HG02610 (cell line): ENCODE results near the gene IL15.
"Not testable (repeated sequence)": the region's sequence is repeated elsewhere in the genome, so short reads cannot be mapped to it uniquely, and the experiment has no call there.

Source experiments
- ATAC-seq: cut with Tn5 transposase; IDR thresholded peaks from one replicate; pipeline ENCODE4 v1.9.1; 2021; ENCODE audit warnings: mild to moderate bottlenecking, moderate library complexity; ENCODE audit not compliant: unreplicated experiment

Gene IL15

GRCh38 chr4:141697116-141697515, 60.7 kb downstream of the IL15 start:
- ATAC-seq, result no peak

- ATAC-seq, result no peak
Measured at GRCh38 chr4:141702472-141703182, 66.2 kb downstream of the IL15 start.

DNA sequence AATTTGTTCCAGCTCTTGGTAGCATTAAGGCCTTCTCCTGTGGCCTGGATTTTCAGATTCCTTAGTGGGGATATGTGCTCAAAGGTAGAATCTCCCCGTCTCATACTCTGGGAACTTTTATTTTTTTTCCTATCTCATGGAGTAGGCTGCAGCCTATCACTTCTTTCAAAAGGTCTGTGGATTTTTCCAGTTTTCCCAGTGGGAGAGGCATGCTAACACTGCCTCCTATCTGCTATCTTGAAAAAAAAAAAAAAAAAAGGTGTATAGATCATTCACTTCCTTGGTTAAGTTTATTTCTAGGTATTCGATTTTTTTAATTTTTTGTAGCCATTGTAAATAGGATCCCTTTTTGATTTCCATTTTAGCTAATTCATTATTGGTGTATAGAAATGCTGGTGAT, 67.1 kb downstream of the IL15 start:
- ATAC-seq, result no peak

DNA sequence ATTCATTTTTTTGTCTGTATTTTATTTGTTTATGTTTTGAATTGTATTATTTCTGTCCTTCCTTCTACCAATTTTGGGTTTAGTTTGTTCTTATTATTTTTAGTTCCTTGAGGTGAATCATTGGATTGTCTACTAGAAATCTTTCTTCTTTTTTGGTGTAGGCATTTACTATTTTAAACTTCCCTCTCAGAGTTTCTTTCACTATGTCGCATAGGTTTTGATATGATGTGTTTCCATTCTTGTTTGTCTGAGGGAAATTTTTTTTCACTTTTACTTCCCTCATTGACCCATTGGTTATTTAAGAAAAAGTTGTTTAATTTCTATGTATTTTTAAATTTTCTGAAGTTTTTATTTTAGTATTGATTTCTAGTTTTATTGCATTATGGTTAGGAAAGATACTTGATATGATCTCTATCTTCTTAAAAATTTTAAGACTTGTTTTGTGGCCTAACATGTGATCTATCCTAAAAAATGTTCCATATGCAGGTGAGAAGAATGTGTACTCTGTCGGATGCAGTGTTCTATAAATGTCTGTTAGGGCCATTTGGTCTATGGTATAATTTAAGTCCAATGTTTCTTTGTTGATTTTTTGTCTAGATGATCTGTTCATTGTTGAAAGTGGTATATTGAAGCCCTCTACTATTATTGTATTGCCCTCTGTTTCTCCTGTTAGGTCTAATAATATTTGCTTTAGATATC, 68.8 kb downstream of the IL15 start:
- peak; percentile 77 for ATAC-seq

GRCh38 chr4:141705747-141706377, 69.5 kb downstream of the IL15 start:
- peak; percentile 67 for ATAC-seq

- ATAC-seq, result no peak
Measured at GRCh38 chr4:141706445-141706844, 70.1 kb downstream of the IL15 start.

DNA sequence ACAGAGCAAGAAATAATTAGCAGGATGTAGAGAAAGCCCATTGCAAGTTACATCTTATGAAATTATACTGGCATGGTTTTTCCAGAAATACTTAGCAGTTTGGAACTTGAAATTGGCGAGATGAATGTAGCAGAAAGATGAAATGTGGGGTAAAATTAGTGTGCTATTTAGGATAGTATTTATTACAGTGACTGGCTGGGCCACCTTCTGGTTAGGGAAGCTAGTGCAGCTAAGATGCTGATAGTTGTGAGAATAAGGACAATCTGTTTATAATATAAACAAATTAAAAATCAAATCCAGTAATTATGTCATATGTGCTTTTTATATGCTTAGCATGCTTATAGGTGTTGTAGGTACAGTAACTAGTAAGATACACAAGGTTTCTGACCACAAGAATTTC, 74.8 kb downstream of the IL15 start:
- ATAC-seq, result no peak

DNA sequence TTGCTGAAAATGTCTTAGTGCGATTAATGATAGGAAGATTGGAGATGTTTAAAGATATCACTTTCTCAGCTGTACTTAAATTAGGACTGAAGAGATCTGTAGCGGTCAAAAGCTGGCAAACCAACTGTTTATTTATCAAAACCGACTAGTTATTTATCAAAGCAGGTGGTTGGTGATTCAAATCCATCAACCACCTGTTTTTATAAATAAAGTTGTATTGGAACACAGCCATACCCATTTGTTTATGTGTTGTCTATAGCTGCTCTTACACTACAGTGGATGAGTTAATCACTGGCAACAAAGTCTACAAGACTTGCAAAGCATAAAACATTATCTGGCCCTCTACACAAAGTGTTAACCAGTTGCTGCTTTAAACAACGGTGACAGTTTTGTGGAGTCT, 76.8 kb downstream of the IL15 start:
- no peak for ATAC-seq

DNA sequence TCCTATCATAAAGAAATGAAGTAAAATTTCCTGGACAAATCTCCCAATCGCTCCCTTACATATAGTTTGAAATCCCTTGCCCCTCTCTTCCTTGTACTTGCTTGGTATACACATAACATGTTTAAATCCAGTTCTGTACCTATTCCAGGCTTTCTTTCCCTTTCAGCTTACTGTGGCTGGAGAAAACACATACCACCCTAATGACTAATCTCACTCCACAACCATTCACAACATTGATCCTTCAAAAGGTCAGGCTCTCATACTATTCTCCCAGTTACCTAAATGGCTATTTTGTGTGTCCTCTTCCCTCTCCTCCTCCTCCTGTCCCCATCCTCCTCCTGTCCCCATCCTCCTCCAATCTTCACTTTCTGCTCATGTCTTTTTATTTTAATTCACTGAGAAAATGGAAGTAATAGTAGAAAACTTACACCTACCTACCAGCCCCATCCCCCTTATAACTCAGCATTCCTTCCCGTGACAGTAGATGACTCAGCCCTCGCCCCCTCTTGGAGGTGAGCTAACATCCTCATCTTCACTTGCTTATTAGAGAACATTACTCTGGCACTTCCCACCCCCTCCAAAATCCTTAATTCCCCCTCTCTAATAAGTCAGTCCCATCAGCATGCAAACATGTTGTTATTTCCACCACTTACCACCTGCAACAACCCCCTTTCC, 77.5 kb downstream of the IL15 start:
- no peak for ATAC-seq

GRCh38 chr4:141719585-141719984, 83.2 kb downstream of the IL15 start:
- no peak for ATAC-seq

DNA sequence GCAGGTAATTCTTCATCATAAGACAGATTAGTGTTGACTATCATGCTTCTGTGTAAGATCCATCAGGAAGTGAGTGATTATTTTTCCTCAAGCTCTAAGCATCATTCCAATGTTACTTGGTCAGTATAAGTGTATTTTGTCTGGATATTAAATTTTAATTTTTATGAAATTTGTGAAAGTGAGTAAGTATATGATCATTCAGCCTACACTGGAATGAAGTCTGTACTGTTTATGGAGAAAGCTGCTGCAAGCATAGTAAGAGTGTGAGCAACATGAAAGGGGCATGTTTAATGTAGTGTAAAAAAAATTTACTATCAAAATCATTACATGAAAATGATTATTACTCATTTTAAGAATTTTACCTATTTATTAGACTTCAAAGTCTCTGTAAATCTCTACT, 84.8 kb downstream of the IL15 start:
- ATAC-seq, result no peak

DNA sequence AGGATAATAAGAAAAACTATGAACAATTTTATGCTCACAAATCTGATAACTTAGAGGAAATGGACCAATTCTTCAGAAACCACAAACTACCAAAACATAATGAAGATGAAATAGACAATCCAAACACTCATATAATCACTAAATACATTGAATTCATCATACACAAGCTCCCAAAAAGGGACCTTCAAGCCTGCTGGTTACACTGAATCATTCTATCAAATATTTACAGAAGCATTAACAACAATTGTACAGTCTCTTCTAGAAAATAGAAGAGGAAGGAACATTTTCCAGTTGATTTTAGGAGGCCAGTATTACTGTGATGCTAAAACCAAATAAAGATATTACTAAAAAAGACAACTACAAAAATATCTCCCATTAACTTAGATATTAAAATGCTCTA, 88.3 kb downstream of the IL15 start:
- ATAC-seq, result no peak

GRCh38 chr4:141727420-141727819, 91.0 kb downstream of the IL15 start:
- ATAC-seq, result no peak

DNA sequence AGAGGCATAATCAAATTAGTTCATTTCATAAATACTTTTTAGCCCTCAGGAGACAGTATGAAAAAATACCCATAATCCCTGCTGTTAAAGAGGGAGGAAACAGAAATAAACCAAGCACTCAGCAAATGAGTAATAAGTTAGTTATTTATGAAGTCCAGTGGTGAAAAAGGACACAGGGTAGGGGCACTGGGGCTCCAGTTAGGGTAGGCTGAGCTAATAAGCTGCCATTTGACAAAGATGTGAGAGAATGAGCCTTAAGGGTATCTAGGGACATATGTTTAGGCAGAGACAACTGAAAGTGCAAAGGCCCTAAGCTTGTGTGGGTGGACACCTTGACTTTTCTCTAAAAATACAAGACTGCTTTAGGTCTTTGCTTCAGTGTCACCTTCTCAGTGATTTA, 94.4 kb downstream of the IL15 start:
- no peak for ATAC-seq

DNA sequence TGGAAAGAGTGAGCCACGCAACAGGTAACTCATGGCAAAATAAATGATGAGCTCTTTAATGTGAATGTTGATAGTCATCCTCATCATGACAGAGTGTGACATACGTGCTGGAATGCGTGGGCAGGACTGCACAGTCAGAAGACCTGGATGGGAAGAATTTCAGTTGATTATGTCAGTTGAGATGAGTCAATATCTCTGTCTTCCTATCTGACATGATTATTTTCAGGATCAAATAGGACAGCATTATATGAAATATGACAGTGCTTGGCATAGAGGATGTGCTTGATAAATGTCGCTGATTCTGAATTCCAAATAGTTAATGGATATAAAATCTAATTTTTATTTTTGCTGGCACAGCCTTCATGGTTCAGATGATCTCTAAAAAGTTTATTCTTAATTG, 95.1 kb downstream of the IL15 start:
- ATAC-seq, result no peak

- no peak for ATAC-seq
Measured at GRCh38 chr4:141739636-141740035, 103.3 kb downstream of the IL15 start.

- ATAC-seq, result no peak
Measured at GRCh38 chr4:141746026-141746425, 109.6 kb downstream of the IL15 start.

- ATAC-seq, result not testable (repeated sequence)
Measured at GRCh38 chr4:141751806-141752205, 115.4 kb downstream of the IL15 start.

DNA sequence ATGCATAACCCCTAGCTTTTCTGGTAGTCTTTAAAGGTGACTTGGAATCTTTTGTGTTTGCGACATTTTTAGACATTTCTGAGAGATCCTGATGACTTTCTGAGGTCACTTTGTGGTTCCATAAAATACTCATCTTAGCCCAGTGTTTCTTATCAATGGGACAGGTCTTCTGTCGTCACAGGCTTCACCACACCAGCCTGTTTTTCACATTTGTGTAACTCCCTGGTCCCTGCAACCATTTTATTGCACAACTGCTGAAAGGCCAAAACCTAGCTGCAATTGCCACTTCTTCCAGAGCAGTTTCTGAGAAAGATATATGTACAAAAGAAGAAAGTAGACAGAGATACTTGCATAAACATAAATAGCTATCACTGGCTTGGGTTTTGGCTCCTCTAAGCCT, 120.9 kb downstream of the IL15 start:
- no peak for ATAC-seq

DNA sequence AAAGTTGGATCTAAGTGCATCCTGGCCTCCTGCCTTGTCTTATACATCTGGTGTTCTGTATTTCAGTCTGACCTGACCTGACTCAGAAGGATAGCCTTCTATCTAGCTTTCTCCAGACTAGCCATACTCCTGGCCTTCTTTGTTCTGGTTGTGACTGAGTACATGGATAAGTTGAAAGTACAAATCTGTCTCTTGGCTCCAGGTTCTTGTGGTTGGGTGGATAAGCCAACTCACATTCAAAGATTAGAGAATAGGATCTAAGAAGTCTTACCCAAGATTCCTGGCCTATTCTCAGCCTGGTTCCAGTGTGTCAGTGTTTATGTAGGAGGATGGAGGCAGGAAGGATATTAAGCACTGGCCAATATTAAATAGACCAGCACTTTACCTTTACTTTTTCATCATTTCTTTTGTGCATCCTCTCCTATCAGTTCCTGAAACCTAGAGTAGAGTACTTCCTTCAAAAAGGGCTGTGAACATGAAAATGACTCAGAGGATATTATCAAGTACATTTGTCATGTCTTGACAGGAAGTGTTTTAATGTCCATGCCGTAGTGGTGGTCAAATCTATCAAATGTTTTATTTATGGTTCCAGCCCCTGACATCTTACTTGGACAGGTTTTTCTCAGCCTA, 123.5 kb downstream of the IL15 start:
- ATAC-seq, result no peak

GRCh38 chr4:141761926-141762325, 125.5 kb downstream of the IL15 start:
- ATAC-seq, result no peak
